ENCODE measurements around the gene SLC25A24. TPM values are rescaled to one million over a fixed set of nuclear protein-coding genes. Genes with fewer than 3 reads are reported as not detected.
A peak's percentile ranks its signal among the peaks of the same experiment; 100 is the strongest.

SLC25A24 gene
- total RNA-seq, 1 donor from 2014 or later, result 34.3 TPM

DNA sequence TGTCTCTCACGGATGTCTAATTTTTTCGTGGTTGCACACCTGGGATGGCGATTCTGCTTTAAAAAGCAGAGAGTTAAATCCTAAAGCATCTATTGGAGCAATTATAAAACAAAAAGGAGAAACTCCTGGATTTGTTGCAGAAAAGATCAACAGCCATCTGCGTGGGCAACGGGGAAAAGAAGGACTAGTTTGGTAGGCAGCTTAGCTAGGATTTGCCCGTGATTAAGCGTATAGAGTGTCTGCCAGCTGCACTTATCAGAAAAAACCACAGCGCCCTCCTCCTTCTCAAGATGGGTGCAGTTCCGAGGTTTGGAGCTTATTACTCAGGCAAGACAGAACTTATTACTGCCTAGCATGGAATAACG, 526 bp upstream of the SLC25A24 start:
- H3K36me3 Mint-ChIP-seq, result peaks cover 22% of the 10 kb centered on the region
- peaks cover 29% of the 10 kb centered on the region for H3K4me1 Mint-ChIP-seq
- peaks cover 8% of the 10 kb centered on the region for H3K27me3 Mint-ChIP-seq (ENCODE audit: low read depth)
- TF ChIP-seq, protein P1, sequence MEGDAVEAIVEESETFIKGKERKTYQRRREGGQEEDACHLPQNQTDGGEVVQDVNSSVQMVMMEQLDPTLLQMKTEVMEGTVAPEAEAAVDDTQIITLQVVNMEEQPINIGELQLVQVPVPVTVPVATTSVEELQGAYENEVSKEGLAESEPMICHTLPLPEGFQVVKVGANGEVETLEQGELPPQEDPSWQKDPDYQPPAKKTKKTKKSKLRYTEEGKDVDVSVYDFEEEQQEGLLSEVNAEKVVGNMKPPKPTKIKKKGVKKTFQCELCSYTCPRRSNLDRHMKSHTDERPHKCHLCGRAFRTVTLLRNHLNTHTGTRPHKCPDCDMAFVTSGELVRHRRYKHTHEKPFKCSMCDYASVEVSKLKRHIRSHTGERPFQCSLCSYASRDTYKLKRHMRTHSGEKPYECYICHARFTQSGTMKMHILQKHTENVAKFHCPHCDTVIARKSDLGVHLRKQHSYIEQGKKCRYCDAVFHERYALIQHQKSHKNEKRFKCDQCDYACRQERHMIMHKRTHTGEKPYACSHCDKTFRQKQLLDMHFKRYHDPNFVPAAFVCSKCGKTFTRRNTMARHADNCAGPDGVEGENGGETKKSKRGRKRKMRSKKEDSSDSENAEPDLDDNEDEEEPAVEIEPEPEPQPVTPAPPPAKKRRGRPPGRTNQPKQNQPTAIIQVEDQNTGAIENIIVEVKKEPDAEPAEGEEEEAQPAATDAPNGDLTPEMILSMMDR (IDR thresholded peaks at IDR 0.05; ENCODE audit: unreplicated experiment), result no peak
- no peak for DNase-seq (ENCODE audit: low spot score in 2 of 2, unreplicated experiment in 2 of 2)
- peak overlapping the region; percentile 84 for H3K27ac Mint-ChIP-seq
- H3K9me3 Mint-ChIP-seq, result peaks cover 14% of the 10 kb centered on the region
- H3K4me3 Mint-ChIP-seq, result peak overlapping the region; percentile 85

DNA sequence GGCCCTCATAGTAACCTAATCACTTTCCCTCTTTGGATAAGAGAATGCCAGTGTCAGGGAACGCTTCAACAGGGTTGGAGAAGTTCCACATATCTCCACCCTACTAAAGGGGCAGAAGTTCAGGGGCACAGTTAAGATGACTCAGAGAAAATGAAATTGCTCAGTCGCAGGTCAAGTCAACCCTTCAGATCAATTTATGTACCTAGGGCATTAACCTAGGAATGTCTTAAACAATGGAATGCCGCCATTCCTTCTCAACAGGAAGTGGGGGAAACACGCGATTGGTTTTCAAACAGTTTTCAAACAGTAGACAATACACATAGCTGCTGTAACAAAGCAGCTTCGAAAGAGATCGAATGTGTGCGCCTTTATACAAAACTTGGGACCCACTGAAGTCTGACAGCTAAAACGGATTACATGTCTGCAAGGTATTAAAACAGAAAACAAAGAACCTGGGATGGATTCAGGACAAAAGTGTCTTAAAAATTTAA, 897 bp downstream of the SLC25A24 start:
- peaks cover 3% of the 10 kb centered on the region for H3K27me3 Mint-ChIP-seq (ENCODE audit: low read depth)
- no peak for DNase-seq (ENCODE audit: low spot score in 2 of 2, unreplicated experiment in 2 of 2)
- peaks cover 29% of the 10 kb centered on the region for H3K4me1 Mint-ChIP-seq
- peaks cover 13% of the 10 kb centered on the region for H3K9me3 Mint-ChIP-seq
- H3K36me3 Mint-ChIP-seq, result peaks cover 34% of the 10 kb centered on the region
- peak overlapping the region; percentile 89 for H3K4me3 Mint-ChIP-seq
- peak overlapping the region; percentile 90 for H3K27ac Mint-ChIP-seq
- TF ChIP-seq, protein P1 (IDR thresholded peaks at IDR 0.05; ENCODE audit: unreplicated experiment), result no peak

DNA sequence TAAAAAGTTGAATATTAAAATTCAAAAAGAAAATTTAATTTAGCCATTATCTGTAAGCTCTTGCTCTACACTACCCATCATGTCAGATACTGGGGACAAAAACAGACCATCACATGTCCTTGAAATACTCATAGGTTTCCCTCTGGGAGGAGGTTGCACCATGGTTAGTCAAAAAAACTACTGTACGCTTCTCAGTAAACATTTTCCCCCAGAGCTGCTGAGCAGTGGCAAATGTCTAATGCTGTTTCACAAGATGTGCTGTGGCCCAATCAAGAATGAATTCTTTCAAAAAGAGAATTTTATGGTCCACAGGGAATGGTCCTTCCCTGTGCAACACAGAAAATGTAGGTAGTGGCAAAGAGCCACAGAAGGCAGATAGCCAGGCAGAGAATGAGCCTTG, 6.1 kb downstream of the SLC25A24 start:
- Mint-ChIP-seq H3K27ac (no peak overlapping the region), H3K9me3 (peaks cover 39% of the 10 kb centered on the region), H3K4me1 (peaks cover 15% of the 10 kb centered on the region), H3K36me3 (peaks cover 73% of the 10 kb centered on the region), H3K4me3 (no peak overlapping the region), H3K27me3 (ENCODE audit: low read depth) (no peaks in the 10 kb centered on the region)
- TF ChIP-seq, protein P1 (IDR thresholded peaks at IDR 0.05; ENCODE audit: unreplicated experiment), result no peak
- DNase-seq (ENCODE audit: low spot score in 2 of 2, unreplicated experiment in 2 of 2), result no peak

DNA sequence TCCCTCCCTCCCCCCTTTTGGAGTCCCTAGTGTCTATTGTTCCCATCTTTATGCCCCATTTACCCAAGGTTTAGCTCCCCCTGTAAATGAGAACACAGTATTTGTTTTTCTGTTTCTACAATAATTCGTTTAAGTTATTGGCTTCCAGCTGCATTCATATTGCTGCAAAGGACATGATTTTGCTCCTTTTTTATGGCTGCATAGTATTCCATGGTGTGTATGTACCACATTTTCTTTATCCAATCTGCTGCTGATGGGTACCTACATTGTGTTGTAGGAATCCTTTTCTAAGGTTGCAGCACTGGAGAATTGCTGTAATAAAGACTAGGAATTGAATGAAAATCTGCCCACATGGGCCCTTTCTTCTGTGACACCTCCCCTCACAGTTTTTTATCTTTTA, 6.8 kb downstream of the SLC25A24 start:
- Mint-ChIP-seq H3K27me3 (ENCODE audit: low read depth) (no peaks in the 10 kb centered on the region), H3K4me1 (peaks cover 8% of the 10 kb centered on the region), H3K27ac (no peak overlapping the region), H3K4me3 (no peak overlapping the region), H3K9me3 (peaks cover 46% of the 10 kb centered on the region), H3K36me3 (peaks cover 80% of the 10 kb centered on the region)
- TF ChIP-seq, protein P1 (IDR thresholded peaks at IDR 0.05; ENCODE audit: unreplicated experiment), result no peak
- no peak for DNase-seq (ENCODE audit: low spot score in 2 of 2, unreplicated experiment in 2 of 2)

DNA sequence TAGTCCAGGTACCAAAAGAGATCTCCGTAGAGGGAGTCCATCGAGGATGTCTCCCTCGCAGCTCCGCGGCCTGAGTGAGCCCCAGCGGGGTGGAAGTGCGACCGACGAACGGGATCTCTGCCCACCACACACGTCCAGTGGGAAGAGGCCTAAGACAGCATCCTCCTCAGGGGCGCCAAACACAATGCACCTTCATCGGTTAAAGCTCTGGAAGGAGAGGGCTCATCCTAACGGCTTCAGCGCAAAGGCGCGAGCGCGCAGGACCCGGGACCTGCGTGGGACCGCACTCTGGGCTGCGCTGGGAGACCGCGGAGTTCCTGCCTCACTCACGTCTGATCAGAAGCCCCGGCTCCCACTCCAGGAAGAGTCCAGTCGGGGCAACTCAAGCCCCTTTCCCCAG, 7.6 kb downstream of the SLC25A24 start:
- Mint-ChIP-seq H3K27me3 (ENCODE audit: low read depth) (no peaks in the 10 kb centered on the region), H3K9me3 (peaks cover 53% of the 10 kb centered on the region), H3K27ac (no peak overlapping the region), H3K36me3 (peaks cover 81% of the 10 kb centered on the region), H3K4me1 (peaks cover 1% of the 10 kb centered on the region), H3K4me3 (no peak overlapping the region)
- TF ChIP-seq, protein P1 (IDR thresholded peaks at IDR 0.05; ENCODE audit: unreplicated experiment), result no peak
- no peak for DNase-seq (ENCODE audit: low spot score in 2 of 2, unreplicated experiment in 2 of 2)

Measured in mesothelial cell of epicardium (in vitro differentiated cells).